Skin epidermis (tissue), 12 donors: ENCODE measurements around the gene CLDND2.
A peak's percentile ranks its signal among the peaks of the same experiment; 100 is the strongest.
"Not testable (repeated sequence)": the region's sequence is repeated elsewhere in the genome, so short reads cannot be mapped to it uniquely, and the experiment has no call there.

Experiments used
- H3K27ac ChIP-seq, 21 experiments: fragments of 200-600 bp; sonication (generic) in 11 of 21; one replicate each; pipeline ENCODE4 v1.5.0; 2020; ENCODE audit warnings: mild to moderate bottlenecking in 3 of 21, inconsistent platforms in 2 of 21, moderate library complexity in 2 of 21
- H3K4me3 ChIP-seq, 7 experiments: fragments of 200-600 bp; sonication (generic) in 2 of 7; one replicate each; pipeline ENCODE4 v1.5.0; 2020; ENCODE audit warnings: inconsistent platforms in 2 of 7, mild to moderate bottlenecking in 2 of 7, moderate library complexity in 1 of 7

CLDND2 gene

GRCh38 chr19:51368366-51369282, at the start of gene CLDND2:
CLDND2 (minus strand) TSS chr19:51369003; CDS start chr19:51368577, 426 bp downstream.
- Histone ChIP-seq H3K4me3 (peak within 1 kb of the TSS; percentile 62 to 84 (median 77)), H3K27ac (peak within 1 kb of the TSS in 20 of 21 experiments; percentile 19 to 98 (median 86))

GRCh38 chr19:51417810-51418157, 49.0 kb upstream of the CLDND2 start:
- Histone ChIP-seq H3K27ac (peak overlapping the region in 10 of 21 experiments; percentile 39 to 76 (median 62)), H3K4me3 (no peak overlapping the region)

- H3K27ac ChIP-seq: peak within 1 kb of the TSS in 11 of 21 experiments; percentile 23 to 76 (median 60)
- no peak within 1 kb of the TSS for H3K4me3 ChIP-seq
These were observed 48.5 kb upstream of the CLDND2 start, which contains the start of gene SIGLEC10 for GRCh38 chr19:51417107-51417809. SIGLEC10 (minus strand) TSS chr19:51417642; CDS start chr19:51417581, 61 bp downstream.

GRCh38 chr19:51416422-51416821, 47.6 kb upstream of the CLDND2 start:
- peak overlapping the region in 4 of 21 experiments; percentile 39 to 76 (median 68) for H3K27ac ChIP-seq
- not testable (repeated sequence) for H3K4me3 ChIP-seq

GRCh38 chr19:51415187-51415586, 46.4 kb upstream of the CLDND2 start:
- no peak overlapping the region for H3K4me3 ChIP-seq
- H3K27ac ChIP-seq: no peak overlapping the region

GRCh38 chr19:51410950-51411748, 42.3 kb upstream of the CLDND2 start:
- Histone ChIP-seq H3K4me3 (no peak overlapping the region), H3K27ac (no peak overlapping the region)

- Histone ChIP-seq H3K4me3 (no peak overlapping the region), H3K27ac (peak overlapping the region in 1 of 21 experiments; percentile 34)
These were observed 38.8 kb upstream of the CLDND2 start for GRCh38 chr19:51407511-51408131.

- Histone ChIP-seq H3K4me3 (no peak overlapping the region), H3K27ac (no peak overlapping the region)
These were observed 33.3 kb upstream of the CLDND2 start for GRCh38 chr19:51402117-51402516.

- H3K27ac ChIP-seq: peak overlapping the region in 1 of 21 experiments; percentile 19
- H3K4me3 ChIP-seq: not testable (repeated sequence)
These were observed 31.1 kb upstream of the CLDND2 start for GRCh38 chr19:51399936-51400335.

- H3K4me3 ChIP-seq: no peak overlapping the region
These were observed 30.4 kb upstream of the CLDND2 start for GRCh38 chr19:51399231-51399630.

GRCh38 chr19:51398096-51398704, 29.4 kb upstream of the CLDND2 start:
- peak overlapping the region in 3 of 21 experiments; percentile 19 to 34 (median 22) for H3K27ac ChIP-seq

More at GRCh38 chr19:51399231-51399630, 30.4 kb upstream of the CLDND2 start:
- peak overlapping the region in 1 of 21 experiments; percentile 19 for H3K27ac ChIP-seq

GRCh38 chr19:51397453-51397852, 28.6 kb upstream of the CLDND2 start:
- H3K4me3 ChIP-seq: not testable (repeated sequence)
- peak overlapping the region in 1 of 21 experiments; percentile 19 for H3K27ac ChIP-seq

More at GRCh38 chr19:51398096-51398704, 29.4 kb upstream of the CLDND2 start:
- no peak overlapping the region for H3K4me3 ChIP-seq

GRCh38 chr19:51396175-51396574, 27.4 kb upstream of the CLDND2 start:
- H3K27ac ChIP-seq: no peak overlapping the region

GRCh38 chr19:51394050-51394836, 25.4 kb upstream of the CLDND2 start:
- peak overlapping the region in 18 of 21 experiments; percentile 31 to 88 (median 74) for H3K27ac ChIP-seq

More at GRCh38 chr19:51396175-51396574, 27.4 kb upstream of the CLDND2 start:
- H3K4me3 ChIP-seq: no peak overlapping the region

GRCh38 chr19:51392701-51393100, 23.9 kb upstream of the CLDND2 start:
- H3K4me3 ChIP-seq: no peak overlapping the region
- no peak overlapping the region for H3K27ac ChIP-seq

More at GRCh38 chr19:51394050-51394836, 25.4 kb upstream of the CLDND2 start:
- peak overlapping the region; percentile 9 to 40 (median 26) for H3K4me3 ChIP-seq

- H3K4me3 ChIP-seq: no peak overlapping the region
- peak overlapping the region in 2 of 21 experiments; percentile 12 to 21 for H3K27ac ChIP-seq
These were observed 22.3 kb upstream of the CLDND2 start for GRCh38 chr19:51391073-51391611.

- H3K4me3 ChIP-seq: no peak overlapping the region
- H3K27ac ChIP-seq: no peak overlapping the region
These were observed 20.3 kb upstream of the CLDND2 start for GRCh38 chr19:51389143-51389542.
